Breast epithelium (tissue), 4 donors: ENCODE measurements around the gene CDC20. TPM values are rescaled to one million over a fixed set of nuclear protein-coding genes. Genes with fewer than 3 reads are reported as not detected.

Experiments
- DNase-seq, 2 donors: peaks; one replicate each; pipeline ENCODE4 v3.0.0-alpha.2; 2019; ENCODE audit warnings: low spot score in 2 of 2
- H3K27ac ChIP-seq, 2 donors: fragments of 200-600 bp; sonication (generic) in 1 of 2; one replicate each; pipeline ENCODE4 v1.5.1; 2016 to 2019; ENCODE audit warnings: mild to moderate bottlenecking in 1 of 2
- H3K27me3 ChIP-seq, 2 donors: fragments of 200-600 bp; sonication (generic) in 1 of 2; one replicate each; pipeline versions ENCODE4 v1.5.1 to v1.6.0; 2017 to 2019; ENCODE audit warnings: control low read depth in 1 of 2, mild to moderate bottlenecking in 1 of 2
- H3K36me3 ChIP-seq: fragments of 200-600 bp; one replicate; pipeline ENCODE4 v1.5.1; 2019
- H3K4me1 ChIP-seq, 2 donors: fragments of 200-600 bp; sonication (generic); one replicate each; pipeline ENCODE4 v1.5.1; 2016 to 2019; ENCODE audit warnings: control low read depth in 1 of 2
- H3K4me3 ChIP-seq, 3 donors: fragments of 200-600 bp; sonication (generic); 1 replicate in 2 of 3; 2 replicates in 1 of 3; pipeline ENCODE4 v1.5.1; 2016 to 2019; ENCODE audit warnings: mild to moderate bottlenecking in 3 of 3, moderate library complexity in 2 of 3
- H3K9me3 ChIP-seq, 2 donors: fragments of 200-600 bp; sonication (generic) in 1 of 2; one replicate each; pipeline ENCODE4 v1.5.1; 2016 to 2019; ENCODE audit warnings: control low read depth in 1 of 2
- POLR2A ChIP-seq: fragments of 450-650 bp; IDR thresholded peaks from one replicate; pipeline ENCODE4 v1.6.1; 2016; ENCODE audit warnings: antibody characterized with exemption, mild to moderate bottlenecking, moderate library complexity
- POLR2AphosphoS5 ChIP-seq, 3 donors: sonication (generic); formaldehyde crosslinking; IDR thresholded peaks; one replicate each; pipeline ENCODE4 v1.6.1; 2017; ENCODE audit warnings: antibody characterized with exemption in 3 of 3
- intact Hi-C: fragments of 100-400 bp; cut with DNase I; formaldehyde crosslinking; loops from one replicate; pipeline ENCODE4 v1.15.1; 2023; ENCODE audit warnings: low total_unique reads
- total RNA-seq, 3 donors: library from RNA; depleted of rRNA; stranded (reverse); fragments of >200 nt; gene quantifications; one replicate each; pipeline ENCODE4 v1.1.0, GENCODE V29; 2016
- TF ChIP-seq, protein P1 (sequence below), 3 donors: fragments of 450-650 bp; IDR thresholded peaks; one replicate each; pipeline ENCODE4 v1.5.1; 2016 to 2017; ENCODE audit warnings: antibody characterized with exemption in 3 of 3, mild to moderate bottlenecking in 3 of 3, moderate library complexity in 3 of 3

Gene CDC20
- total RNA-seq, 3 donors from 2014 or later: 1.3 to 5.8 (median 1.3) TPM

DNA sequence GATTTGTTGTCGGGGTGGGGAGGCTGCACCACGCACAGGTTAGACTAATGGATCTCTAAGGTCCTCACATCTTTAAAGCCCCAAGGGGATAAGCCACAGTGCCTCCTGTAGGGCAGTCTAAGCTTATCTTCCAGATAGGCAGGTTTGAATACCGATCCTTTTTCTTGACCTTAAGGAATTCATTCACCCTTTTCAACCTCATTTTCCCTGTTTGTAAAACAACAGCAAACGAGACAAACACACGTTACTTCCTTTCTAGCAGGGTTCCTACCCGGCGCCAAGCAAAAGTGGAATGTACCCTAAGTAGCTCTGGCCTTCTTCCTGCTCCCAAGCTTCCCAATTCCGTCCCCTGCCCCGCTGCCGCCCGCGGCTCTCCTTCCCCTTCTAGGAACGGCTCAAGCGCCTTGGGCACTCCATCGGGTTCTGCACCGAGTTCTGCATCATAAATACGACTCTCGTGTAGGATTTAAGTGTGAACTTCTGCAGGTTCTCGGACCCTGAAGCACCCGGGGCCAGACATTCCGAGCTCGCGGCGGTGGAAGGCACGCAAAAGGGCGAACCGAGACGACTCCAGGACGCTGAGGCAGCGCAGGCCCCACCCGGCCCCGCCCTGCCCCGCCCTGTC lies 548 bp upstream of the CDC20 start:
- DNase-seq: no peak
- no peaks in the 10 kb centered on the region for H3K9me3 ChIP-seq
- H3K36me3 ChIP-seq: no peaks in the 10 kb centered on the region
- H3K27me3 ChIP-seq: no peaks in the 10 kb centered on the region
- H3K27ac ChIP-seq: peak overlapping the region; percentile 87 to 88
- intact Hi-C loops: no loop called here
- peaks cover 3% of the 10 kb centered on the region in 2 donors for H3K4me1 ChIP-seq
- TF ChIP-seq, protein P1, sequence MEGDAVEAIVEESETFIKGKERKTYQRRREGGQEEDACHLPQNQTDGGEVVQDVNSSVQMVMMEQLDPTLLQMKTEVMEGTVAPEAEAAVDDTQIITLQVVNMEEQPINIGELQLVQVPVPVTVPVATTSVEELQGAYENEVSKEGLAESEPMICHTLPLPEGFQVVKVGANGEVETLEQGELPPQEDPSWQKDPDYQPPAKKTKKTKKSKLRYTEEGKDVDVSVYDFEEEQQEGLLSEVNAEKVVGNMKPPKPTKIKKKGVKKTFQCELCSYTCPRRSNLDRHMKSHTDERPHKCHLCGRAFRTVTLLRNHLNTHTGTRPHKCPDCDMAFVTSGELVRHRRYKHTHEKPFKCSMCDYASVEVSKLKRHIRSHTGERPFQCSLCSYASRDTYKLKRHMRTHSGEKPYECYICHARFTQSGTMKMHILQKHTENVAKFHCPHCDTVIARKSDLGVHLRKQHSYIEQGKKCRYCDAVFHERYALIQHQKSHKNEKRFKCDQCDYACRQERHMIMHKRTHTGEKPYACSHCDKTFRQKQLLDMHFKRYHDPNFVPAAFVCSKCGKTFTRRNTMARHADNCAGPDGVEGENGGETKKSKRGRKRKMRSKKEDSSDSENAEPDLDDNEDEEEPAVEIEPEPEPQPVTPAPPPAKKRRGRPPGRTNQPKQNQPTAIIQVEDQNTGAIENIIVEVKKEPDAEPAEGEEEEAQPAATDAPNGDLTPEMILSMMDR (IDR thresholded peaks at IDR 0.05): no peak
- TF ChIP-seq POLR2A (no peak), POLR2AphosphoS5 (IDR thresholded peaks at IDR 0.05) (peak in 1 of 3 donors; percentile 33)
- H3K4me3 ChIP-seq: peak overlapping the region; percentile 49 to 73 (median 66)

DNA sequence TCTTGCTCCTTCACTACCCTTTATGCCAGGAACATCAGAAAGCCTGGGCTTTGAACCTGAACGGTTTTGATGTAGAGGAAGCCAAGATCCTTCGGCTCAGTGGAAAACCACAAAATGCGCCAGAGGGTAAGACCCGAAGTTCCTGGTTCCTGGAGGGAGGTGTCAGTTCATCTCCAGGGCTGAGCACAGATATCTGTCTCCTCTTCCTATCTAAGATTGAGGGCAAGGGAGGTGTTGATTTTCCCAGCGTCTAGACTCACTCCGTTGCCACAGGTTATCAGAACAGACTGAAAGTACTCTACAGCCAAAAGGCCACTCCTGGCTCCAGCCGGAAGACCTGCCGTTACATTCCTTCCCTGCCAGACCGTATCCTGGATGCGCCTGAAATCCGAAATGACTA lies 915 bp downstream of the CDC20 start:
- no peak overlapping the region for H3K4me3 ChIP-seq
- intact Hi-C loops: no loop called here
- DNase-seq: no peak

GRCh38 chr1:43360616-43361015 lies 1.8 kb downstream of the CDC20 start:
- H3K4me3 ChIP-seq: no peak overlapping the region
- H3K27ac ChIP-seq: no peak overlapping the region
- H3K36me3 ChIP-seq: no peaks in the 10 kb centered on the region
- TF ChIP-seq POLR2AphosphoS5 (IDR thresholded peaks at IDR 0.05) (no peak), POLR2A (no peak)
- TF ChIP-seq, protein P1 (IDR thresholded peaks at IDR 0.05): no peak
- no peaks in the 10 kb centered on the region for H3K9me3 ChIP-seq
- intact Hi-C loops: no loop called here
- H3K4me1 ChIP-seq: peaks cover 3 to 5% of the 10 kb centered on the region in 2 donors
- no peaks in the 10 kb centered on the region for H3K27me3 ChIP-seq
- no peak for DNase-seq

More for the DNA sequence above, 915 bp downstream of the CDC20 start:
- Histone ChIP-seq H3K27me3 (no peaks in the 10 kb centered on the region), H3K9me3 (no peaks in the 10 kb centered on the region), H3K27ac (no peak overlapping the region), H3K36me3 (no peaks in the 10 kb centered on the region), H3K4me1 (peaks cover 3% of the 10 kb centered on the region in 2 donors)
- TF ChIP-seq POLR2A (no peak), POLR2AphosphoS5 (IDR thresholded peaks at IDR 0.05) (no peak)
- TF ChIP-seq, protein P1 (IDR thresholded peaks at IDR 0.05): no peak

GRCh38 chr1:43363283-43363934 lies 4.6 kb downstream of the CDC20 start:
- TF ChIP-seq POLR2A (no peak), POLR2AphosphoS5 (IDR thresholded peaks at IDR 0.05) (no peak)
- TF ChIP-seq, protein P1 (IDR thresholded peaks at IDR 0.05): no peak
- no peaks in the 10 kb centered on the region for H3K36me3 ChIP-seq
- intact Hi-C loops: no loop called here
- no peak for DNase-seq
- H3K27ac ChIP-seq: no peak overlapping the region
- no peaks in the 10 kb centered on the region for H3K27me3 ChIP-seq
- H3K9me3 ChIP-seq: no peaks in the 10 kb centered on the region
- H3K4me3 ChIP-seq: no peak overlapping the region
- H3K4me1 ChIP-seq: peaks cover 8 to 13% of the 10 kb centered on the region in 2 donors

GRCh38 chr1:43363935-43364525 lies 5.2 kb downstream of the CDC20 start:
- no peak for TF ChIP-seq POLR2AphosphoS5 (IDR thresholded peaks at IDR 0.05)
- TF ChIP-seq POLR2A: no peak
- Histone ChIP-seq H3K4me3 (no peak overlapping the region), H3K4me1 (peaks cover 10 to 18% of the 10 kb centered on the region in 2 donors), H3K27me3 (no peaks in the 10 kb centered on the region), H3K27ac (no peak overlapping the region), H3K36me3 (no peaks in the 10 kb centered on the region), H3K9me3 (no peaks in the 10 kb centered on the region)
- no peak for DNase-seq
- intact Hi-C loops: no loop called here
